ENCODE data around the gene B3GALT6. TPM values are rescaled to one million over a fixed set of nuclear protein-coding genes. Genes with fewer than 3 reads are reported as not detected.
A peak's percentile ranks its signal among the peaks of the same experiment; 100 is the strongest.

The B3GALT6 gene
- total RNA-seq, 1 donor from 2014 or later = 30.2 TPM

- TF ChIP-seq CTCF (conservative IDR thresholded peaks at IDR 0.05) = peak; percentile 47
- no peaks in the 10 kb centered on the region for H3K27me3 Mint-ChIP-seq
- H3K4me3 Mint-ChIP-seq = peak overlapping the region; percentile 97
- H3K4me1 Mint-ChIP-seq (ENCODE audit: unreplicated experiment) = peaks cover 20% of the 10 kb centered on the region
- H3K9me3 Mint-ChIP-seq = no peaks in the 10 kb centered on the region
- H3K27ac Mint-ChIP-seq = peak overlapping the region; percentile 95
- peaks cover 14% of the 10 kb centered on the region for H3K36me3 Mint-ChIP-seq
- DNase-seq (ENCODE audit: extremely low spot score, unreplicated experiment) = no peak
These were observed 1.2 kb upstream of the B3GALT6 start for GRCh38 chr1:1230656-1231399.

- peak; percentile 97 for DNase-seq (ENCODE audit: extremely low spot score, unreplicated experiment)
- Mint-ChIP-seq H3K4me1 (ENCODE audit: unreplicated experiment) (peaks cover 20% of the 10 kb centered on the region), H3K36me3 (peaks cover 13% of the 10 kb centered on the region), H3K27me3 (no peaks in the 10 kb centered on the region), H3K4me3 (peak within 1 kb of the TSS; percentile 97), H3K9me3 (no peaks in the 10 kb centered on the region), H3K27ac (peak within 1 kb of the TSS; percentile 95)
- TF ChIP-seq CTCF (conservative IDR thresholded peaks at IDR 0.05) = no peak
These were observed 433 bp upstream of the B3GALT6 start, which contains the start of gene SDF4 for GRCh38 chr1:1231400-1232207. Gene SDF4, minus strand, starts transcription at chr1:1232001. Its CDS starts 3,229 bp downstream, at chr1:1228772.

GRCh38 chr1:1232796-1233566 is 944 bp downstream of the B3GALT6 start:
- DNase-seq (ENCODE audit: extremely low spot score, unreplicated experiment) = no peak
- H3K4me1 Mint-ChIP-seq (ENCODE audit: unreplicated experiment) = peaks cover 20% of the 10 kb centered on the region
- TF ChIP-seq CTCF (conservative IDR thresholded peaks at IDR 0.05) = no peak
- H3K9me3 Mint-ChIP-seq = no peaks in the 10 kb centered on the region
- H3K27me3 Mint-ChIP-seq = no peaks in the 10 kb centered on the region
- peaks cover 13% of the 10 kb centered on the region for H3K36me3 Mint-ChIP-seq
- peak overlapping the region; percentile 84 for H3K4me3 Mint-ChIP-seq
- peak overlapping the region; percentile 57 for H3K27ac Mint-ChIP-seq

GRCh38 chr1:1233567-1233892 is 1.5 kb downstream of the B3GALT6 start:
- Mint-ChIP-seq H3K4me1 (ENCODE audit: unreplicated experiment) (peaks cover 20% of the 10 kb centered on the region), H3K36me3 (peaks cover 13% of the 10 kb centered on the region), H3K27ac (peak overlapping the region; percentile 57), H3K4me3 (peak overlapping the region; percentile 84), H3K27me3 (no peaks in the 10 kb centered on the region), H3K9me3 (no peaks in the 10 kb centered on the region)
- no peak for DNase-seq (ENCODE audit: extremely low spot score, unreplicated experiment)
- TF ChIP-seq CTCF (conservative IDR thresholded peaks at IDR 0.05) = no peak

- Mint-ChIP-seq H3K4me1 (ENCODE audit: unreplicated experiment) (peaks cover 20% of the 10 kb centered on the region), H3K27ac (peak overlapping the region; percentile 57), H3K36me3 (peaks cover 13% of the 10 kb centered on the region), H3K27me3 (no peaks in the 10 kb centered on the region), H3K9me3 (no peaks in the 10 kb centered on the region), H3K4me3 (peak overlapping the region; percentile 84)
- no peak for TF ChIP-seq CTCF (conservative IDR thresholded peaks at IDR 0.05)
- no peak for DNase-seq (ENCODE audit: extremely low spot score, unreplicated experiment)
These were observed 2.3 kb downstream of the B3GALT6 start for GRCh38 chr1:1234180-1234808.
